AG04450 (cell line): ENCODE results near the gene ADAM15. TPM values are rescaled to one million over a fixed set of nuclear protein-coding genes. Genes with fewer than 3 reads are reported as not detected.

Experiments used
- CTCF ChIA-PET: fragments of 300-600, 350-600 bp; formaldehyde crosslinking; extraction: SDS; loops from one replicate; lab custom pipeline; 2022; ENCODE audit warnings: antibody characterized with exemption, inconsistent platforms; lab: Charles Lee
- POLR2A ChIA-PET: fragments of 350-600 bp; formaldehyde crosslinking; extraction: SDS; loops from one replicate; lab custom pipeline; 2021; ENCODE audit warnings: antibody characterized with exemption, inconsistent platforms; lab: Yijun Ruan, JAX
- DNase-seq: peaks from one replicate; pipeline ENCODE4 v3.0.0-alpha.2; 2011; ENCODE audit warnings: low read depth, low spot score
- H3K27ac ChIP-seq: one replicate; pipeline ENCODE4 v1.5.1; 2012; ENCODE audit warnings: low read depth, low read length, control low read depth
- H3K27me3 ChIP-seq: one replicate; pipeline ENCODE4 v1.6.0; 2012; ENCODE audit warnings: low read length; ENCODE audit not compliant: control insufficient read depth, insufficient read depth
- H3K4me3 ChIP-seq: 2 replicates; pipeline ENCODE4 v1.5.1; 2011; ENCODE audit warnings: mild to moderate bottlenecking, low read depth, low read length, control low read depth
- H3K9me3 ChIP-seq: 2 replicates; pipeline ENCODE4 v1.5.1; 2012; ENCODE audit warnings: low read length; ENCODE audit not compliant: control insufficient read depth, insufficient read depth
- CTCF ChIP-seq: IDR thresholded peaks from 2 replicates; pipeline ENCODE4 v1.5.1; 2011; ENCODE audit warnings: low read depth, low read length, control low read depth, inconsistent platforms
- polyA plus RNA-seq: library from polyadenylated mRNA; depleted of rRNA; stranded (reverse); fragments of >200 nt; gene quantifications from 2 replicates; pipeline ENCODE4 v1.2.3, GENCODE V29; 2011

ADAM15 gene
- polyA plus RNA-seq, 1 experiment, result 25.9 TPM

GRCh38 chr1:155048449-155049334, 2.4 kb upstream of the ADAM15 start:
- no peak for TF ChIP-seq CTCF
- Histone ChIP-seq H3K27ac (no peak overlapping the region), H3K9me3 (no peaks in the 10 kb centered on the region; the same call in 1 of the 2 replicates), H3K4me3 (no peak overlapping the region), H3K27me3 (no peaks in the 10 kb centered on the region)
- no peak for DNase-seq
- CTCF ChIA-PET, result interaction anchor here (3.7 kb wide), 1 partner anchor 31 kb away, joined by 11 read pairs; no protein-coding TSS in a partner anchor
- POLR2A ChIA-PET, result no interaction called here

DNA sequence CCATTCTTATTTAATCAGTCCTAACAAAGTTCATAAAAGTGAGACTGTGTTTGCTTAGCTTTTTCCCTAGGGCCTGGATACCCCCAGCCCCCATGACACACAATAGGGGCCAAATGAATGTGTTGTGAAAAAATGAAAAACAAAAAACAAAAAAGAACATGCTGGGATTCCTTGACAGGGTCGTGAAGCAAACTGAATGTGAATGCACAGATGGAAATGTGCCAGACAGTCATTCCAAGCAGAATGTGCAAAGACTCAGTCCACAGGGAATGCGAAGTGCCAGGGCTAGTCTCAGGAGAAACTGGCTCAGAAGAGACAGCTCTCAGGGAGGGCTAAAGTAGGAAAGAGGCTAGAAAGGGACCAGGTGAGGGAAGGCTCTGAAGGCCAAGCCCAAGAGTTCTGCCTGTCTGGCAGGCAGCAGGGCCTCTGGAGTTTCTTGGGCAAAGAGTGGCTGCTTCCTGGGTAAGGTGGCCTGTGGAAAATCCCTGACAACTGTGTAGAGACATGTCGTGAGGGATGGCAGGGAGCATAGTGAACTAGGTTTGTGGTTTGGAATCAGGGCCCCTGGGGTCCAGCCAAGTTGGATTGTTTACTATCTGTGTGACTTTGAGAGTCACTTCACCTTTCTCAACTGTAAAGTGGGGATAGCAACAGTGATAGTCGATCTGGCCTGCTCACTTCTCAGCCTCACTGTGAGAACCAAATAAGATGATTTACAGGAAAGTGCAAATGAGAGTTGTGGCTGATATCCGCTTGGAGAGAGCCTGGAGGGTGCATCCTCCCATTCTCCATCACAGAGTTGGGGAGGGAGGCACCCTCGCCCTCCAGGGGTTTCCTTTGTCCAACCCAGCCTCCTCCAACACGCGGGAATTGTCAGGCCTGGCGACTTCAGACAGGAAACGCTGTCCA, 1.2 kb upstream of the ADAM15 start:
- no peak for TF ChIP-seq CTCF
- Histone ChIP-seq H3K27me3 (no peaks in the 10 kb centered on the region), H3K4me3 (peak overlapping the region; percentile 73), H3K9me3 (no peaks in the 10 kb centered on the region; the same call in 1 of the 2 replicates), H3K27ac (no peak overlapping the region)
- POLR2A ChIA-PET, result interaction anchor here (0.6 to 1.4 kb wide), 2 partner anchors 113 to 125 kb away, joined by 4 to 8 read pairs; partner anchors contain the start of gene PMVK
- no peak for DNase-seq
- CTCF ChIA-PET, result interaction anchor here (1.0 to 3.7 kb wide), 12 partner anchors 8 to 55 kb away, joined by 3 to 19 read pairs (median 4); partner anchors contain the start of genes EFNA3 and EFNA4

- Histone ChIP-seq H3K27ac (no peak overlapping the region), H3K27me3 (no peaks in the 10 kb centered on the region), H3K4me3 (peak overlapping the region; percentile 73), H3K9me3 (no peaks in the 10 kb centered on the region; the same call in 1 of the 2 replicates)
- ChIA-PET POLR2A (interaction anchor here (1.1 to 1.4 kb wide), 2 partner anchors 80 to 115 kb away, joined by 4 to 5 read pairs; partner anchors contain the start of genes PMVK and SHC1), CTCF (interaction anchor here (0.9 to 3.7 kb wide), 14 partner anchors 9 to 95 kb away, joined by 3 to 19 read pairs (median 4); partner anchors contain the start of genes EFNA3, EFNA4, PBXIP1 and SHC1)
- no peak for DNase-seq
- no peak for TF ChIP-seq CTCF
Measured at GRCh38 chr1:155051342-155051776, 243 bp downstream of the ADAM15 start.

DNA sequence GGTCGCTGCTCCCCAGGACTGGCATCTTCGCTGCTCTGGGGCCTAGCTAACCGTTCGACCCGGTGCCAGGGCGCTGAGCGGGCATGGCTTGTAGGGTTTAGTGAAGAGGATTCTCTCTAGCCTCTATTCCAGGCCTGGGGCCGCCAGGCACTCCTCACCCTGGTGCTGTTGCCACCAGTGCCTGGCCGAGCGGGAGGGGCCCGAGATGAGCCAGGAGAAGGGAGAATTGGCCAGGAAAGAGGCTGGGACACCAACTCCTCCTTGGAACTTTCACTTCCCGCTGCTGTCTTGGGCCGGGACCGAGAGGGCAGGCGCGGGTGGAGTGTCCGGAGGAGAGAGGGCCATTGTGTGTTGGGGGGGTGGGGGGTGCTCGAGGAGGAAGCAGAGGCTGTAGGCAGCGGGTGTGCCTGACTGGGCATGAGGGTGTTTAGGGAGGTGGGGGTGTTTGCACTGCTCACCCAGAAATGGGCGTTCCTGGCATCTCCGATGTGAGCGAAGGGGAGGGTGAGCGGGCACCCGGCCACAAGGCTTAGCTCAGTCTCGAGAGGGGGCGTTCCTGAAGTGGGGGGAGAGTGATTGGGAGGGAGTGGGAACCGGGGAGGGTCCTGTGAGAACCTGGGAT, 772 bp downstream of the ADAM15 start:
- POLR2A ChIA-PET, result interaction anchor here (1.1 kb wide), 1 partner anchor 80 kb away, joined by 5 read pairs; the partner anchor contains the start of gene SHC1
- no peak for DNase-seq

More for the DNA sequence above, 772 bp downstream of the ADAM15 start:
- H3K4me3 ChIP-seq, result peak overlapping the region; percentile 73
- no peaks in the 10 kb centered on the region for H3K27me3 ChIP-seq
- CTCF ChIA-PET, result interaction anchor here (0.6 to 4.9 kb wide), 6 partner anchors 9 to 38 kb away, joined by 3 to 19 read pairs (median 8); partner anchors contain the start of gene EFNA3
- H3K9me3 ChIP-seq, result no peaks in the 10 kb centered on the region; the same call in 1 of the 2 replicates
- no peak for TF ChIP-seq CTCF
- H3K27ac ChIP-seq, result no peak overlapping the region
